HTERT RPE-1 (cell line): Measurements from ENCODE around the gene TNFRSF19.
"Not testable (repeated sequence)": the region's sequence is repeated elsewhere in the genome, so short reads cannot be mapped to it uniquely, and the experiment has no call there.

Experiments used
- in situ Hi-C: fragments of 300-500 bp; cut with MboI; formaldehyde crosslinking; loops from 4 replicates; pipeline ENCODE4 v1.14.3; 2020; ENCODE audit warnings: low sequenced_read_pairs

Gene TNFRSF19

GRCh38 chr13:23570099-23570920 is at the start of gene TNFRSF19:
Gene TNFRSF19 (plus strand): TSS chr13:23570412. CDS start chr13:23590184, 19,772 bp downstream.
- in situ Hi-C loops = no loop called here

DNA sequence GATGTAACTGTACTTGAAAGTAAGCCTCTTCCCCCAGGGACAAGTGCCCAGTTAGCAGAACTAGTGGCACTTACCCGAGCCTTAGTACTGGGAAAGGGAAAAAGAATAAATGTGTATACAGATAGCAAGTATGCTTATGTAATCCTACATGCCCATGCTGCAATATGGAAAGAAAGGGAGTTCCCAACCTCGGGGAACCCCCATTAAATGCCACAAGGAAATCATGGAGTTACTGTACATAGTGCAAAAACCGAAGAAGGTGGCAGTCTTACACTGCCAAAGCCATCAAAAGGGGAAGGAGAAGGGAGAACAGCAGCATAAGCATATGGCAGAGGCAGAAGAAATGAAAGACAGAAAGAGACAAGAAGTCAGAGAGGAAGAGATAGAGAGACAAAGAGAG is 40.3 kb upstream of the TNFRSF19 start:
- in situ Hi-C loops = not testable (repeated sequence)

DNA sequence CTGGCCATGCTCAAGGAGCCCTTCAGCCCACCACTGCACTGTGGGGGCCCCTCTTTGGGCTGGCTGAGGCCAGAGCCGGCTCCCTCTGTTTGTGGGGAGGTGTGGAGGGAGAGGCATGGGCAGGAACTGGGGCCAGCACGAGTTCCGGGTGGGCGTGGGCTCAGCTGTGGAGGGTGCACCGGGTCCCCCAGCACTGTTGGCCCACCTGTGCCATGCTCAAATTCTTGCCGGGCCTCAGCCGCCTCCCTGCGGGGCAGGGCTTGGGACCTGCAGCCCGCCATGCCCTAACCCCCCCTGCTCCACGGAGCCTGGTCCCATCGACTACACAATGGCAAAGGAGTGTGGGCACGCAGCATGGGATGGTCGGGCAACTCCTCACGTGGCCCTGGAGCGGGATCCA is 38.8 kb upstream of the TNFRSF19 start:
- in situ Hi-C loops = no loop called here

- in situ Hi-C loops = no loop called here
Observed at GRCh38 chr13:23534090-23534489, 36.1 kb upstream of the TNFRSF19 start.

DNA sequence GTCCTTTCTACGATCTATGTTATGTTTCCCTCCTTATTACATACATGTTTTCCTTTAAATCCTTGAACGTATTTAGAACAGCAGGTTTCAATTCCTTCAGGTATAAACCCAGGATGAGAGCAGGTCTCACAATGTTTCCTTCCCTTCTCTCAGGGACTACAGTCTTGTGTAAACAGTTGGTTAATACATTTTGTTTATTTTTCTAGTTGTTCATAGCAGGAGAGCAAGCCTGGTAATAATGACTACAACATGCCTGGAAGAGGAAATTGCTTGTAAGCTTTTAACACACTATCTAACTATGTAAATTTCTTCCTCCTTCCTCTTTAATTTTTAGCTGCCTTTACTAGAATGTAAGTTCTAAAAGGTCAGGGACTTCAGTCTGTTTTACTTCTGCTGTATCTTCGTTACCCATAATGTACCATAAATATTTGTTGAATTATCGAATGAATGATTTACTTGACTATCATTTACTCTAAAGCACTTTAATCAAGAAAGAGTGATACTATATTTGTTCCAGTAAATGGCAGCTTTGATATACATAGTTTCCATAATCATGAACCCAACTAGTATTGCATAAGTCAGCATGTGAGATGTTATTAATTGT is 28.9 kb upstream of the TNFRSF19 start:
- in situ Hi-C loops = no loop called here

- in situ Hi-C loops = no loop called here
Observed at GRCh38 chr13:23544668-23545067, 25.5 kb upstream of the TNFRSF19 start.

- in situ Hi-C loops = no loop called here
Observed at GRCh38 chr13:23547000-23547590, 23.1 kb upstream of the TNFRSF19 start.

- in situ Hi-C loops = no loop called here
Observed at GRCh38 chr13:23549724-23550123, 20.5 kb upstream of the TNFRSF19 start.

DNA sequence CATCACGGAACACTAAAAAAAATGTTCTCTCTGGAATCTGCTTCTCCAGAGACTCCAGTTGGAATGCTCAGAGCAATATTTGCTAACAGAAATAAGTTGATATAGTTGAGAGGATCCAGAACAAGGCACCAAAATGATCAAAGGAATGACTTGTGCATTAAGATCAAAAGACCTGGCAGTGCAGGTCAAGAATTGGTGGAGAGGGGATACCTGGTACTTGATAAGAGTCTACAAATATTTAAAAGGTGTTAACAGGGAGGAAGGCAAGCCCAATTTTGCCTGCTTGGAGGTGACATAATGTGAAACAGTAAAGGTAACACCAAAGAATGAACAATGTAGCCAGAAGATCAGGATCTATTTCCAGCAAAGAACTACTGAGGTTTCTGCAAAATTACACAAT is 20.0 kb upstream of the TNFRSF19 start:
- in situ Hi-C loops = no loop called here

DNA sequence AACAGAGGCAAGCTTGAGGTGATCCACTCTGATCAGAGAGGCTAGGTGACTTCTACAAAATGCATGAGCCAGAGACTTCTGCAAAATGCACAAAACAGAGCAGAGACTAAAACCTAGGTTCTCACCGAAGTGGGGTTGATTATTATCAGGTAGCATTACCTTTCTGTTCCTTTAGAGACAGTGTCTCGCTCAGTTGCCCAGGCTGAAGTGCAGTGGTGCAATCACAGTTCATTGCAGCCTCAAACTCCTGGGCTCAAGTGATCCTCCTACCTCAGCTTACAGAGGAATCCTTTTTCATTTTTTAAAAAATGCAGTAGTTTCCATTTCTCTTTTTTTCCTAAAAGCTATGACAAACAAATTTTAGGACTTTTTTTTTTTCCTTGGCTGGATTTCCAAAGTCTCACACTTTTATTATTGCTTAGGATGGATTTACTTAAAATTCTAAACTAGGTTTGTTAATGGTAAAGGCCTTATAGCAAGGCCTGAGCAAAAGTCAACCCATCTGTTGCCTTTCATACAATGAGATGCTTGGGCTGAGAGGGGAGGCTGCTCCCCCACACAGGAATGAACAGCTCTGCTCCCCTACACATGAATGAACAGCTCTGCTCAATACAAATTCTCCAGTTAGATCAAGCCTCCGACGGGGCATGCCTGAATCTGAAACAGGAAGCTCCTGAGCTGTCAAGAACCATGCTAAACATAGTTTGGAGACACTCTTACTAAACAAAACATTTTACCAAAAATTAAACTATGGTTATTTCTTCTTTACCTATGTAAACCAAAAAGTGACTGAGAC is 18.8 kb upstream of the TNFRSF19 start:
- in situ Hi-C loops = no loop called here

DNA sequence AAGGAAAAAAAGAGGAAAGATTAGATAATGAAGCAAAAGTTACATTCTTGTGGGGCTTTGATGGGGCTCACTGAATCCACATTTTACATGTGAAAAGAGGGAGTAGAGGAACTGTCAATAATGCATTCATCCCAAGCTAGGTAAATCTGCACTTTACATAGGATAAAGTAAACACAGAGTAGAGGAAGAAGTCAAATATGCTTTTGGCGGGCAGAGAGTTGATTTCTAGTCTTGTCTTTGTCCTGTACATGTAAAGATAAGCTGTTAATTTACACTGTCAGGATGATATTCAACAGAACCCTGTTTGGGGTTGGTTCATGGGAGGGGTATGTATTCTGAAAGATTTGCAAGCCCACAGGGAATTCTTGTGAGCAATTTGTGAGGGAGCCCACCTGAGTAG is 18.0 kb upstream of the TNFRSF19 start:
- in situ Hi-C loops = no loop called here

GRCh38 chr13:23552661-23553060 is 17.6 kb upstream of the TNFRSF19 start:
- in situ Hi-C loops = no loop called here

GRCh38 chr13:23554000-23554399 is 16.2 kb upstream of the TNFRSF19 start:
- in situ Hi-C loops = no loop called here

DNA sequence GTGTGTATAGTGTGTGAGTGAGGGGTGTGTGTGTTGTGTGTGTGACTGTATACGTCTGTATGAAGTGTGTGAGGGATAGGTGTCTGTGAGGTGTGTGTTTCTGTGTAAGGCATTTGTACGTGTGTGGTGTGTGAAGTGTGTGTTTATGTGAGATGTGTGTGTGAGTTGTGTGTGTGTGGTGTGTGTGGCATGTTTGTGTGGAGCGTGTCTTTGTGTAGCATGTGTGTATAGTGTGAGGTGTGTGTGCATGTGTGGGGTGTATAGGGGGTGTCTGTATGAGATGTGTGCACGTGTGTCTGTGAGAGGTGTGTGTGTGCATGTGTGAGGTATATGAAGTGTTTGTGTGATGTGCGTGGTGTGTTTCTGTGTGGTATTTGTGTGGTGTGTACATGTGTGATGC is 13.2 kb upstream of the TNFRSF19 start:
- in situ Hi-C loops = no loop called here

DNA sequence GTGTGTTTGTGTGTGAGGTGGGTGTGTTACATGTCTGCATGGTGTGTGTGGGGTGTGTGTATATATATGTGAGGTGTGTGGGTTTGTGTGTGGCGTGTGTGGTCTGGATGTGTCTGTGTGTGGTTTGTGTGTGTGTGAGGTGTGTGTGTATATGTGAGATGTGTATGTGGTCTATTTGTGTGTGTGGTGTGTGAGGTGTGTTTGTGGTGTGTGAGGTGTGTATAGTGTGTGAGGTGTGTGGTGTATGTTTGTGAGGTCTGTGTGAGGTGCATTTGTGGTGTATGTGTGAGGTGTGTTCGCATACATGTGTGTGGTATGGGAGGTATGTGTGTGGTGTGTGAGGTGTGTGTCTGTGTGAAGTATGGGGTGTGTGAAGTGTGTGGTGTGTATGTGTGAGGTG is 12.5 kb upstream of the TNFRSF19 start:
- in situ Hi-C loops = no loop called here

DNA sequence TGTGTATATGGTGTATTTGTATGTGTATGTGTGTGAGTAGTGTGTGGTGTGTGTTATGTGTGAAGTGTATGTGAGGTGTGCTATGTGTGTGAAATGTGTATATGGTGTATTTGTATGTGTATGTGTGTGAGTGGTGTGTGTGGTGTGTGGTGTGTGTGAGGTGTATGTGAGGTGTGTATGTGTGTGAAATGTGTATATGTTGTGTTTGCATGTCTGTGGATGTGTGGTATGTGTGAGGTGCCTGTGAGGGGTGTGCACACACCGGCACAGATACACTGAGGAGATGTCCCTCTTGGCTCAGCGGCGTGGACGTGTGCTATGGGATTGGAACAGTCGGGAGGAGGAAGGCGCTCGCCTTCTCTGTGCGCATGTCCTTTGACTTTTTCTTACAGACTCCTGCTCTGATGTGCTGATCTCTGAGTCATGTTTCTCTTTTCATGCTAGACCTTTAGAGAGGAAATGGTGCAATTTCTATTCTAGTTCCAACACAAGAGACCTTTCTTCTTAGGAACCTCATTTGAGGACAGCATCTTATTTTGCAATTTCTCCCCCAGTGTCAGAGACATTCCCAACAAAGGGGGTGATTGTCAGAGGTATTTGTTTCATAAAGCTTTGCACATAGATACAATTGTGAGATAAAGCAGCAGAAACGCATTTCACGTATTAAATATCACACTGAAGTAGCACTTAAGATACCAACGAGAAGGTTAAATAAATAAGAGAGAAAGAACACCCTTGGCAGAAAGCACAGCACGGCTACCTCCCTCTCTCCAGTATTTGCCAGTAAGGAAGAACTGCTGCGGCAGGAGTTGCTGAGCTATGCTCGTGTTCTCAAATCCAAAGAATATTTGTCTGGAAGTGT is 11.3 kb upstream of the TNFRSF19 start:
- in situ Hi-C loops = no loop called here

DNA sequence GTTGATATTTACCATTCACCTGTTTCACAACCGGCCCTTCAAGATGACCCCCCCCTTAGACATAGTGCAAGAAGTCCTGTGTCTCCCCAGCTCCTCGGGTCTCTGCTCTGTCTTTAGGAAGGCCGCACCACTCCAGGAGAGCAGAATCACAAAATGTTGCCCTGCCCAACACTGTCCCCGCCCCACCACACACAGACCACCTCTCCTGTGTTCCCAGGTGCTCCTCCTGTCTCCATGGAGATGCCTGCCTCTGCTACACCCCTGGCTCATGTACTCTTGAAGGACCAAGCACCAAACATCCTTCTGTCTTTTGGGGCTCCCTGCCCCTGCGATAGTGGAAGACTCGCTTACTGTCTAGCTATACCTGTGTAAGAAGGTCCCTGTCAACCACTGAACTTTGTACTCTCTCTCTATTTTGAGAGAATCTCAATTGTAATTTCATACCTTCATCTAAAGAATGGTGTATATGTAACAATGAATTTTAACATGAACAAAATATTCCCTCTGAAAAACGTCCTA is 9.6 kb upstream of the TNFRSF19 start:
- in situ Hi-C loops = no loop called here

GRCh38 chr13:23561261-23561660 is 9.0 kb upstream of the TNFRSF19 start:
- in situ Hi-C loops = no loop called here

- in situ Hi-C loops = no loop called here
Observed at GRCh38 chr13:23563085-23563845, 6.9 kb upstream of the TNFRSF19 start.
